Stimulated activated CD4-positive, alpha-beta T cell treated with anti-CD3 and anti-CD28 coated beads, Interleukin-4, amount 100 ng/mL, for 1 hour (primary cell): Measurements from ENCODE around the gene SORBS2.

ENCODE experiments used
- DNase-seq: peaks from one replicate; pipeline ENCODE4 v3.0.0-alpha.2; 2020

The SORBS2 gene

GRCh38 chr4:185542626-185543315 lies 269.2 kb downstream of the SORBS2 start:
- DNase-seq = no peak

- DNase-seq = no peak
Measured at GRCh38 chr4:185541251-185541727, 270.7 kb downstream of the SORBS2 start.

GRCh38 chr4:185540487-185541120 lies 271.4 kb downstream of the SORBS2 start:
- DNase-seq = no peak

GRCh38 chr4:185540040-185540439 lies 272.0 kb downstream of the SORBS2 start:
- no peak for DNase-seq

- no peak for DNase-seq
Measured at GRCh38 chr4:185538806-185539205, 273.2 kb downstream of the SORBS2 start.

GRCh38 chr4:185536411-185536709 lies 275.6 kb downstream of the SORBS2 start:
- no peak for DNase-seq

GRCh38 chr4:185535612-185536410 lies 276.2 kb downstream of the SORBS2 start:
- DNase-seq = no peak
